B cell (primary cell): Measurements from ENCODE around the gene ADAM11. TPM values are rescaled to one million over a fixed set of nuclear protein-coding genes. Genes with fewer than 3 reads are reported as not detected.

ENCODE experiments used
- ATAC-seq: fragments of 200-7000 bp; cut with Tn5 transposase; one replicate; pipeline ENCODE4 v1.10.0; 2021; ENCODE audit warnings: low read depth, mild to moderate bottlenecking, moderate number of reproducible peaks, moderate library complexity
- CTCF ChIA-PET: fragments of 350-600 bp; sonication (Branson Sonifier 250); formaldehyde crosslinking; loops from one replicate; lab custom pipeline; 2021; ENCODE audit warnings: antibody characterized with exemption, inconsistent platforms; lab: Charles Lee
- POLR2A ChIA-PET: fragments of 350-600 bp; sonication (Branson Sonifier 250); formaldehyde crosslinking; loops from one replicate; lab custom pipeline; 2021; ENCODE audit warnings: antibody characterized with exemption; lab: Charles Lee
- DNase-seq: peaks from one replicate; pipeline ENCODE4 v3.0.0; 2013
- H2AFZ ChIP-seq: 2 replicates; pipeline ENCODE4 v1.6.1; 2012; ENCODE audit warnings: mild to moderate bottlenecking, low read depth, low read length; ENCODE audit not compliant: insufficient read depth, poor library complexity, severe bottlenecking
- H3K27ac ChIP-seq, 2 donors: 1 replicate in 1 of 2; 2 replicates in 1 of 2; pipeline ENCODE4 v1.5.1; 2012 to 2013; ENCODE audit warnings: low read length in 2 of 2, mild to moderate bottlenecking in 2 of 2, moderate library complexity in 1 of 2
- H3K27me3 ChIP-seq, 4 experiments: fragments of 200-600 bp in 1 of 4; sonication (generic) in 1 of 4; replicated peaks in 1 of 4; 1 replicate in 2 of 4; 2 replicates in 2 of 4; pipeline versions ENCODE4 v1.6.1 to v1.7.0; 2013 to 2016; ENCODE audit warnings: low read length in 3 of 4, mild to moderate bottlenecking in 2 of 4, mixed read lengths in 1 of 4, moderate library complexity in 1 of 4; ENCODE audit not compliant: insufficient read depth in 4 of 4, control insufficient read depth in 3 of 4; ENCODE audit errors: control extremely low read depth in 1 of 4
- H3K36me3 ChIP-seq, 2 experiments: replicated peaks in 1 of 2; 1 replicate in 1 of 2; 2 replicates in 1 of 2; pipeline versions ENCODE4 v1.6.1 to v1.7.1; 2013; ENCODE audit warnings: low read length in 1 of 2; ENCODE audit not compliant: insufficient read depth in 2 of 2, control insufficient read depth in 1 of 2; ENCODE audit errors: control extremely low read depth in 1 of 2, extremely low read depth in 1 of 2
- H3K4me1 ChIP-seq, 2 donors: fragments of 200-600 bp in 1 of 2; sonication (generic) in 1 of 2; 1 replicate in 1 of 2; 2 replicates in 1 of 2; pipeline versions ENCODE4 v1.5.1 to v1.6.1; 2013 to 2017; ENCODE audit warnings: low read length in 2 of 2; ENCODE audit not compliant: control insufficient read depth in 2 of 2, insufficient read depth in 2 of 2
- H3K4me2 ChIP-seq: replicated peaks from 2 replicates; pipeline ENCODE3; 2012; ENCODE audit warnings: mild to moderate bottlenecking, low read depth, low read length; ENCODE audit not compliant: poor library complexity, severe bottlenecking
- H3K4me3 ChIP-seq, 5 experiments: fragments of 200-600 bp in 1 of 5; sonication (generic) in 1 of 5; 1 replicate in 3 of 5; 2 replicates in 2 of 5; pipeline versions ENCODE4 v1.5.1 to v1.7.0; 2011 to 2016; ENCODE audit warnings: low read length in 4 of 5, mild to moderate bottlenecking in 4 of 5, low read depth in 2 of 5, control low read depth in 1 of 5, moderate library complexity in 1 of 5; ENCODE audit not compliant: insufficient read depth in 1 of 5; ENCODE audit errors: control extremely low read depth in 1 of 5, extremely low read depth in 1 of 5
- H3K79me2 ChIP-seq: fragments of 200-600 bp; sonication (generic); one replicate; pipeline ENCODE4 v1.6.0; 2016; ENCODE audit warnings: low read length; ENCODE audit not compliant: control insufficient read depth, insufficient read depth
- H3K9ac ChIP-seq: fragments of 200-600 bp; sonication (generic); 2 replicates; pipeline ENCODE4 v1.6.1; 2017; ENCODE audit warnings: mild to moderate bottlenecking, low read length, moderate library complexity
- H3K9me3 ChIP-seq, 3 donors: one replicate each; pipeline versions ENCODE4 v1.6.1 to v1.7.1; 2013; ENCODE audit warnings: low read length in 2 of 3; ENCODE audit not compliant: control insufficient read depth in 2 of 3, insufficient read depth in 1 of 3; ENCODE audit errors: control extremely low read depth in 1 of 3
- H4K20me1 ChIP-seq: 2 replicates; pipeline ENCODE4 v1.6.0; 2012; ENCODE audit warnings: mild to moderate bottlenecking, low read length; ENCODE audit not compliant: insufficient read depth, control insufficient read depth, poor library complexity, severe bottlenecking
- H3K27ac Mint-ChIP-seq: one replicate; pipeline ENCODE4 v1.8.0; 2021; ENCODE audit warnings: mixed read lengths
- H3K27me3 Mint-ChIP-seq: one replicate; pipeline ENCODE4 v1.8.0; 2021; ENCODE audit warnings: mixed read lengths
- H3K4me1 Mint-ChIP-seq: one replicate; pipeline ENCODE4 v1.8.0; 2021; ENCODE audit warnings: mixed read lengths
- H3K4me3 Mint-ChIP-seq: one replicate; pipeline ENCODE4 v1.8.0; 2021; ENCODE audit warnings: mixed read lengths
- H3K9me3 Mint-ChIP-seq: one replicate; pipeline ENCODE4 v1.8.0; 2022; ENCODE audit warnings: mixed read lengths; ENCODE audit not compliant: insufficient read depth
- EZH2 ChIP-seq: IDR thresholded peaks from 2 replicates; pipeline ENCODE4 v1.6.1; 2012; ENCODE audit warnings: borderline replicate concordance, low read depth, mild to moderate bottlenecking, moderate library complexity, low read length; ENCODE audit not compliant: insufficient read depth, poor library complexity, severe bottlenecking
- WGBS: methylation state at CpG from one replicate; pipeline ENCODE4 v1.1.5; 2013; ENCODE audit warnings: missing lambda C conversion rate; ENCODE audit not compliant: insufficient coverage; 5-methylcytosine and 5-hydroxymethylcytosine counted together
- intact Hi-C: fragments of 100-400 bp; cut with micrococcal nuclease; formaldehyde crosslinking; loops from one replicate; pipeline ENCODE4 v1.10.0; 2022
- polyA plus RNA-seq: library from polyadenylated mRNA; depleted of rRNA; stranded (reverse); fragments of >200 nt; gene quantifications from 2 replicates; pipeline ENCODE4 v1.2.3, GENCODE V29; 2012
- total RNA-seq, 2 donors: library from RNA; stranded (reverse); fragments of 120-200 nt in 1 of 2; gene quantifications; 1 replicate in 1 of 2; 2 replicates in 1 of 2; pipeline versions ENCODE4 v1.2.3 to v1.2.4, GENCODE V29; 2013 to 2022
- TF ChIP-seq, protein P1 (sequence below): fragments of 200-600 bp; IDR thresholded peaks from one replicate; pipeline ENCODE4 v1.8.0; 2022; ENCODE audit warnings: antibody characterized with exemption, mild to moderate bottlenecking

The ADAM11 gene
- total and polyA plus RNA-seq, 2 donors (not counting 1 experiment from before 2014, with no cell fraction given), result 0.39 to 1.00 TPM

DNA sequence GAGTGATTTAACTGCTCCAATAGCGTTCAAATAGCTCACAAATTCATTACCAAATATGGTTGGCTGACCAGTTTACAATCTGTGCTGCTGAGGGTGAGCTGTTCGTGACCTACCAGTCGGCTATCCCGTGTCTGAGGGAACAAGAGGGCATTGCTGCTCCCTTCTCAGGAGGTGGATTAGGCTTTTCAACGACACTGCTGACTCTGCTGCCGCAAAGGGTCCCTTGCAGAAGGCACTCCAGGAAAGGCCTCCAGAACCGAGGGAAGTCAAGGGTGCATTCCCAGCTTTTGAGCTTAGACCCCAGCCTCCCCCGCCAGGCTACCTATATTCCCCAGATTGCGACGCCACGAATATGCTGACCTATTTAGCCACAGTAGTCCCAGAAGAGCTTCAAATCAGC is 39.0 kb downstream of the ADAM11 start:
- ChIA-PET POLR2A (no interaction called here), CTCF (interaction anchor here (1.0 to 1.8 kb wide), 3 partner anchors 18 to 22 kb away, joined by 3 to 6 read pairs (median 3); no protein-coding TSS in a partner anchor)
- no peaks in the 10 kb centered on the region for H3K9me3 Mint-ChIP-seq
- H3K27me3 Mint-ChIP-seq, result peaks cover 1% of the 10 kb centered on the region
- H4K20me1 ChIP-seq, result no peaks in the 10 kb centered on the region
- H3K27me3 ChIP-seq, result no peaks in the 10 kb centered on the region
- H3K4me3 ChIP-seq, result no peak overlapping the region
- H3K9me3 ChIP-seq, result no peaks in the 10 kb centered on the region
- ATAC-seq (no peak), DNase-seq (no peak)
- no peak overlapping the region for H3K27ac Mint-ChIP-seq
- H3K4me2 ChIP-seq, result no peak overlapping the region
- no peak overlapping the region for H3K4me3 Mint-ChIP-seq
- intact Hi-C loops, result no loop called here
- H3K4me1 Mint-ChIP-seq, result no peaks in the 10 kb centered on the region
- H2AFZ ChIP-seq, result no peak overlapping the region
- 95% methylated on average over 10 of the region's 11 CpGs for WGBS
- no peaks in the 10 kb centered on the region for H3K36me3 ChIP-seq
- H3K4me1 ChIP-seq, result no peaks in the 10 kb centered on the region
- H3K9ac ChIP-seq, result no peak overlapping the region
- no peak overlapping the region for H3K27ac ChIP-seq
- H3K79me2 ChIP-seq, result no peaks in the 10 kb centered on the region
- TF ChIP-seq, protein P1, sequence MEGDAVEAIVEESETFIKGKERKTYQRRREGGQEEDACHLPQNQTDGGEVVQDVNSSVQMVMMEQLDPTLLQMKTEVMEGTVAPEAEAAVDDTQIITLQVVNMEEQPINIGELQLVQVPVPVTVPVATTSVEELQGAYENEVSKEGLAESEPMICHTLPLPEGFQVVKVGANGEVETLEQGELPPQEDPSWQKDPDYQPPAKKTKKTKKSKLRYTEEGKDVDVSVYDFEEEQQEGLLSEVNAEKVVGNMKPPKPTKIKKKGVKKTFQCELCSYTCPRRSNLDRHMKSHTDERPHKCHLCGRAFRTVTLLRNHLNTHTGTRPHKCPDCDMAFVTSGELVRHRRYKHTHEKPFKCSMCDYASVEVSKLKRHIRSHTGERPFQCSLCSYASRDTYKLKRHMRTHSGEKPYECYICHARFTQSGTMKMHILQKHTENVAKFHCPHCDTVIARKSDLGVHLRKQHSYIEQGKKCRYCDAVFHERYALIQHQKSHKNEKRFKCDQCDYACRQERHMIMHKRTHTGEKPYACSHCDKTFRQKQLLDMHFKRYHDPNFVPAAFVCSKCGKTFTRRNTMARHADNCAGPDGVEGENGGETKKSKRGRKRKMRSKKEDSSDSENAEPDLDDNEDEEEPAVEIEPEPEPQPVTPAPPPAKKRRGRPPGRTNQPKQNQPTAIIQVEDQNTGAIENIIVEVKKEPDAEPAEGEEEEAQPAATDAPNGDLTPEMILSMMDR, result no peak
- no peak for TF ChIP-seq EZH2

DNA sequence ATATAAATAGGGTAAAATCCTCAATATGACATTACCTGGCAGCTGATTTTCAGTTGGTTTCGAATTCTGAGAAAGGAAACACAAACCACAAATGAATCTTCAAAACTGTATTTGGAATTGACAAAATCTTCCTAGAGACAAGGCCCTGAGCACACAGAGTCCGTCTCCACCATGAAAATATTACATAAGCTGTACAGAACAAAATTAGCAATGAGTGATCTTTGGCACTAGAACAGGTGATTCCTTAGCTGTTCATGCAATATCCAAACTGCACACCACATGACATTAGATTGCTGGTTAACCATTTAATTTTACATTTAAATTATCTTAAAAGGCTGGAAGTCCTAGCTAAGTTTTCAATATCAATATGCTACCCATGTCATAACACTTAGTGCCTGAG is 39.6 kb downstream of the ADAM11 start:
- Mint-ChIP-seq H3K4me3 (no peak overlapping the region), H3K9me3 (no peaks in the 10 kb centered on the region), H3K27me3 (no peaks in the 10 kb centered on the region), H3K4me1 (no peaks in the 10 kb centered on the region), H3K27ac (no peak overlapping the region)
- intact Hi-C loops, result no loop called here
- POLR2A ChIA-PET, result no interaction called here
- no peaks in the 10 kb centered on the region for H3K4me1 ChIP-seq
- no peak overlapping the region for H3K27ac ChIP-seq
- H3K27me3 ChIP-seq, result no peaks in the 10 kb centered on the region
- ATAC-seq (no peak), DNase-seq (no peak)
- no peak overlapping the region for H3K4me3 ChIP-seq
- no CpG with 5 or more reads among the region's 2 CpGs for WGBS
- H3K9ac ChIP-seq, result no peak overlapping the region
- no peaks in the 10 kb centered on the region for H4K20me1 ChIP-seq
- H3K36me3 ChIP-seq, result no peaks in the 10 kb centered on the region
- TF ChIP-seq, protein P1, result no peak
- TF ChIP-seq EZH2, result no peak
- no peak overlapping the region for H3K4me2 ChIP-seq
- H2AFZ ChIP-seq, result no peak overlapping the region
- no peaks in the 10 kb centered on the region for H3K9me3 ChIP-seq
- CTCF ChIA-PET, result interaction anchor here (1.8 kb wide), 1 partner anchor 19 kb away, joined by 6 read pairs; no protein-coding TSS in a partner anchor
- H3K79me2 ChIP-seq, result no peaks in the 10 kb centered on the region
